ENCODE measurements around the gene HMGB3. TPM values are rescaled to one million over a fixed set of nuclear protein-coding genes. Genes with fewer than 3 reads are reported as not detected.
"Not testable (repeated sequence)": the region's sequence is repeated elsewhere in the genome, so short reads cannot be mapped to it uniquely, and the experiment has no call there.

The HMGB3 gene
- total RNA-seq, 1 donor, result 5.7 TPM

GRCh38 chrX:150975655-150976390 lies 7.3 kb upstream of the HMGB3 start:
- DNase-seq (ENCODE audit: low read depth in 2 of 3, low spot score in 2 of 3), result no peak

- no peak for DNase-seq (ENCODE audit: low read depth in 2 of 3, low spot score in 2 of 3)
Measured at GRCh38 chrX:150977411-150978162, 5.5 kb upstream of the HMGB3 start.

- DNase-seq (ENCODE audit: low read depth in 2 of 3, low spot score in 2 of 3), result no peak
Measured at GRCh38 chrX:150980186-150980585, 2.9 kb upstream of the HMGB3 start.

GRCh38 chrX:150980711-150981110 lies 2.4 kb upstream of the HMGB3 start:
- DNase-seq (ENCODE audit: low read depth in 2 of 3, low spot score in 2 of 3), result no peak

- DNase-seq (ENCODE audit: low read depth in 2 of 3, low spot score in 2 of 3), result peak in 1 of 3 donors; percentile 18
Measured at GRCh38 chrX:150982235-150982787, 824 bp upstream of the HMGB3 start.

GRCh38 chrX:150983521-150984168 lies 510 bp downstream of the HMGB3 start:
- peak in 1 of 3 donors; percentile 16 for DNase-seq (ENCODE audit: low read depth in 2 of 3, low spot score in 2 of 3)

GRCh38 chrX:150984169-150984824 lies 1.2 kb downstream of the HMGB3 start:
- no peak for DNase-seq (ENCODE audit: low read depth in 2 of 3, low spot score in 2 of 3)

- DNase-seq (ENCODE audit: low read depth in 2 of 3, low spot score in 2 of 3), result not testable (repeated sequence)
Measured at GRCh38 chrX:150987687-150988086, 4.6 kb downstream of the HMGB3 start.

GRCh38 chrX:150989420-150989819 lies 6.3 kb downstream of the HMGB3 start:
- no peak for DNase-seq (ENCODE audit: low read depth in 2 of 3, low spot score in 2 of 3)

GRCh38 chrX:150990910-150991309 lies 7.8 kb downstream of the HMGB3 start:
- no peak for DNase-seq (ENCODE audit: low read depth in 2 of 3, low spot score in 2 of 3)

GRCh38 chrX:151000861-151001331 lies 17.8 kb downstream of the HMGB3 start:
- no peak for DNase-seq (ENCODE audit: low read depth in 2 of 3, low spot score in 2 of 3)

GRCh38 chrX:151004085-151004484 lies 20.9 kb downstream of the HMGB3 start:
- DNase-seq (ENCODE audit: low read depth in 2 of 3, low spot score in 2 of 3), result no peak

GRCh38 chrX:151006410-151007109 lies 23.4 kb downstream of the HMGB3 start:
- DNase-seq (ENCODE audit: low read depth in 2 of 3, low spot score in 2 of 3), result no peak

GRCh38 chrX:151009582-151009981 lies 26.4 kb downstream of the HMGB3 start:
- no peak for DNase-seq (ENCODE audit: low read depth in 2 of 3, low spot score in 2 of 3)

- no peak for DNase-seq (ENCODE audit: low read depth in 2 of 3, low spot score in 2 of 3)
Measured at GRCh38 chrX:151013164-151013743, 30.1 kb downstream of the HMGB3 start.

- no peak for DNase-seq (ENCODE audit: low read depth in 2 of 3, low spot score in 2 of 3)
Measured at GRCh38 chrX:151015684-151016083, 32.5 kb downstream of the HMGB3 start.

GRCh38 chrX:151019856-151020255 lies 36.7 kb downstream of the HMGB3 start:
- DNase-seq (ENCODE audit: low read depth in 2 of 3, low spot score in 2 of 3), result no peak

- DNase-seq (ENCODE audit: low read depth in 2 of 3, low spot score in 2 of 3), result no peak
Measured at GRCh38 chrX:151030845-151031244, 47.7 kb downstream of the HMGB3 start.

- no peak for DNase-seq (ENCODE audit: low read depth in 2 of 3, low spot score in 2 of 3)
Measured at GRCh38 chrX:151031391-151031975, 48.3 kb downstream of the HMGB3 start.
